Activated naive CD4-positive, alpha-beta T cell treated with anti-CD3 and anti-CD28 coated beads for 36 hours (primary cell): ENCODE results near the gene ZNF236. TPM values are rescaled to one million over a fixed set of nuclear protein-coding genes. Genes with fewer than 3 reads are reported as not detected.
"Not testable (repeated sequence)": the region's sequence is repeated elsewhere in the genome, so short reads cannot be mapped to it uniquely, and the experiment has no call there.

Experiments
- CTCF ChIA-PET: fragments of 350-600 bp; sonication (Branson Sonifier 250); formaldehyde crosslinking; loops from one replicate; lab custom pipeline; 2021; ENCODE audit warnings: antibody characterized with exemption; lab: Charles Lee
- DNase-seq: peaks from one replicate; pipeline ENCODE4 v3.0.0-alpha.2; 2020
- H3K27ac Mint-ChIP-seq: one replicate; pipeline ENCODE4 v1.8.0; 2021; ENCODE audit warnings: mild to moderate bottlenecking, mixed read lengths
- H3K27me3 Mint-ChIP-seq: one replicate; pipeline ENCODE4 v1.8.0; 2021; ENCODE audit warnings: low read depth, mixed read lengths
- H3K36me3 Mint-ChIP-seq: one replicate; pipeline ENCODE4 v1.8.0; 2021; ENCODE audit warnings: low read depth, mixed read lengths
- H3K4me1 Mint-ChIP-seq: one replicate; pipeline ENCODE4 v1.8.0; 2021; ENCODE audit warnings: low read depth, mixed read lengths
- H3K4me3 Mint-ChIP-seq: one replicate; pipeline ENCODE4 v1.8.0; 2021; ENCODE audit warnings: mild to moderate bottlenecking, moderate library complexity, mixed read lengths
- H3K9me3 Mint-ChIP-seq: one replicate; pipeline ENCODE4 v1.8.0; 2021; ENCODE audit warnings: mixed read lengths
- intact Hi-C: fragments of 100-400 bp; cut with micrococcal nuclease; formaldehyde crosslinking; loops from one replicate; pipeline ENCODE4 v1.15.1; 2023
- total RNA-seq, 2 experiments: library from RNA; stranded (reverse); gene quantifications; one replicate each; pipeline ENCODE4 v1.2.3, GENCODE V29; 2021

The ZNF236 gene
- total RNA-seq, 2 experiments from 2014 or later = 13.7 to 17.7 TPM

DNA sequence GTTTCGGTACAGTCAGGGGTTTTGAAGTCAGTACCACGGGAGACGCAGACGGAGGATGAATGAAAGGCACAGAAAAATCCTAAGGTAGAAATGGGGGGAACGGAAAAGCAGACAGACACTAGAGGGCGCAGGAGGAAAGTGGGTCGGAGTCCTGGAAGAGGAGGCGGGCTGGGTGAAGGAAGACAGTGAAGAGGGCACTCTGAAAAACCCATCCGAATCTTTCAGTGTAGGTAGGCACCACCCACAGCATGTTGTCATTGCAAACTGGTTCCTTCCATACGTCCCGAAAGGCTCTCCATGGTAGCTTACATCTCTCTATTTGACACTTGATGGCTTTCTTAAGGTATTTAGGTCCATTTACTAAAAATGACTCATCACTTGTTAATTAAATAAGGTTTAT lies 18.5 kb upstream of the ZNF236 start:
- Mint-ChIP-seq H3K9me3 (no peaks in the 10 kb centered on the region), H3K36me3 (no peaks in the 10 kb centered on the region), H3K27ac (no peak overlapping the region), H3K27me3 (peaks cover 5% of the 10 kb centered on the region), H3K4me1 (peaks cover 9% of the 10 kb centered on the region), H3K4me3 (peak overlapping the region; percentile 15)
- CTCF ChIA-PET = interaction anchor here (0.7 to 4.1 kb wide), 48 partner anchors 9 to 900 kb away, joined by 3 to 117 read pairs (median 5); no protein-coding TSS in a partner anchor
- intact Hi-C loops = loop anchor here (1.0 to 5.0 kb wide), 7 partner anchors 17 to 898 kb away; no protein-coding TSS in a partner anchor
- peak; percentile 87 for DNase-seq

DNA sequence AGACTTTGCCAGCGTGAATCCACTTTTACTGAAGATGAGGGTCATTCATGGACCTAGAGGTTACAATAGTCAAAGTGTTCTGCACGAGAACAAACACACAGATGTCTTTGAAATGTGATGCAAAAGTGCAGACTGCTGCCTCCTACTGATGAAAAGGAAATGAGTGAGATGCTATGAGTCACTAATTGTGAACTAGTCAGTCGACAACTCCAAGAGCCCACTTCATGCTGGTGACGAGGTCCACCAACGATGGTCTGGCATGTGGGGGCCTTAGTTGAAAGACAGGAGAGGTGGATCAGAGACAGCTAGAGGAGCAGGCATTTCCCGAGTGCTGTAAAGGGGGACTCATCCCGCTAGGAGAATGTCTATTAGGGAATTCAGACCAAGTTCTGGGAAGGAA lies 17.1 kb upstream of the ZNF236 start:
- H3K36me3 Mint-ChIP-seq = peaks cover 2% of the 10 kb centered on the region
- H3K27ac Mint-ChIP-seq = no peak overlapping the region
- CTCF ChIA-PET = interaction anchor here (1.4 kb wide), 1 partner anchor 55 kb away, joined by 4 read pairs; no protein-coding TSS in a partner anchor
- H3K4me3 Mint-ChIP-seq = no peak overlapping the region
- H3K4me1 Mint-ChIP-seq = peaks cover 9% of the 10 kb centered on the region
- no peak for DNase-seq
- H3K9me3 Mint-ChIP-seq = no peaks in the 10 kb centered on the region
- H3K27me3 Mint-ChIP-seq = peaks cover 5% of the 10 kb centered on the region
- intact Hi-C loops = no loop called here

DNA sequence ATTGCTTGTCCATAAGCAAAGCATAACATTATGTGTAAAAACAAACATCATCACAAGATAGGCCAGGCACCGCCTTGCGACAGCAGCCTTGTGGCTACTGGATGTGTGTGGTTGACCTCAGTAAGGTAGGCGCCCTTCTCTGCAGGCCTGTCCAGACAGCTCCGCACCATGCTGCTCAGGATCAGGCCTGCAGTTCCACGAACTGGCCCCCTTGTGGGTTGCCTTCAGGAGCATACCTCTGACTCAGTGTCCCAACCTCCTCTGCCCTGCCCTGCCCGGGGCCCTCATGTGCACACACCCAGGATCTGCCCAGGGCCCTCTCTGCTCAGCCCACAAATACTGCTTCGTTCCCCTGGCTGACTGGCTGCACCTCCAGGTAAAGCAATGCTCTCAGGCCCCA lies 16.1 kb upstream of the ZNF236 start:
- Mint-ChIP-seq H3K27ac (no peak overlapping the region), H3K27me3 (no peaks in the 10 kb centered on the region), H3K4me1 (peaks cover 9% of the 10 kb centered on the region), H3K36me3 (peaks cover 2% of the 10 kb centered on the region), H3K4me3 (no peak overlapping the region), H3K9me3 (no peaks in the 10 kb centered on the region)
- DNase-seq = no peak
- intact Hi-C loops = no loop called here
- CTCF ChIA-PET = interaction anchor here (1.4 kb wide), 1 partner anchor 54 kb away, joined by 4 read pairs; no protein-coding TSS in a partner anchor

DNA sequence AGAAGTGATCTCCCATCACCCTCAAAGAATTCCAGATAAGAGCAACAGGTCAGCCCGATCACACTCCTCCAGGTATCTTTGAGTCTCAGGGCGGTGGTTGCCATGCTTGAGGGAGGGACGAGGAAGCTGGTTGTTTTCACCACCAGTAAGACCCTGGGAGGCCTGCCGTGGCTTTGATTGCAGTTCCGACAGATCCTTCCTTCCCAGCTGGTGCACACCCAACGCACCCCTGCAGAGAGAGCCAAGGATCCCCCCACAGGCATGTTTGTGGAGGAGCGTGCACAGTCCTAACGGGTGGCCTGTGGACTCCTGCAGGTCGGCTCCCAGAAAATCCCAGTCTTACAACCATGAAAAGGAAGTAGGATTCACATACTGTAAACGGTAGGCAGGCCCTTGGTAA lies 13.8 kb upstream of the ZNF236 start:
- CTCF ChIA-PET = no interaction called here
- intact Hi-C loops = no loop called here

DNA sequence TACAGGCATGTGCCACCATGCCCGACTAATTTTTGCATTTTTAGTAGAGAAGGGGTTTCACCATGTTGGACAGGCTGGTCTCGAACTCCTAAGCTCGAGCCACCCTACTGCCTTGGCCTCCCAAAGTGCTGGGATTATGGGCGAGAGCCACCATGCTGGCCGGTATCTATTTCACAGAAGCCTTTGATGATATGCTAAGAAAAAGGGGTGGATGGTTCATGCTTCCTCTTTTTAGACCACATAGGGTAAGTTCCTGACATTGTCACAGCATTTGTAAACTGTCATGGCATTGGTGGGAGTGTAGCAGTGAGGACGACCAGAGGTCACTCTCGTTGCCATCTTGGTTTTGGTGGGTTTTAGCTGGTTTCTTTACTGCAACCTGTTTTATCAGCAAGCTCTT lies 10.8 kb upstream of the ZNF236 start:
- H3K36me3 Mint-ChIP-seq, H3K4me1 Mint-ChIP-seq, intact Hi-C loops, H3K27me3 Mint-ChIP-seq, H3K4me3 Mint-ChIP-seq, H3K9me3 Mint-ChIP-seq, DNase-seq, H3K27ac Mint-ChIP-seq: not testable (repeated sequence)
- CTCF ChIA-PET = interaction anchor here (0.6 to 2.3 kb wide), 4 partner anchors 8 to 169 kb away, joined by 3 to 14 read pairs (median 4); no protein-coding TSS in a partner anchor

More for the DNA sequence above, 13.8 kb upstream of the ZNF236 start:
- no peaks in the 10 kb centered on the region for H3K27me3 Mint-ChIP-seq
- peaks cover 3% of the 10 kb centered on the region for H3K4me1 Mint-ChIP-seq
- H3K9me3 Mint-ChIP-seq = no peaks in the 10 kb centered on the region
- H3K27ac Mint-ChIP-seq = no peak overlapping the region
- no peak for DNase-seq
- H3K36me3 Mint-ChIP-seq = peaks cover 2% of the 10 kb centered on the region
- H3K4me3 Mint-ChIP-seq = no peak overlapping the region

DNA sequence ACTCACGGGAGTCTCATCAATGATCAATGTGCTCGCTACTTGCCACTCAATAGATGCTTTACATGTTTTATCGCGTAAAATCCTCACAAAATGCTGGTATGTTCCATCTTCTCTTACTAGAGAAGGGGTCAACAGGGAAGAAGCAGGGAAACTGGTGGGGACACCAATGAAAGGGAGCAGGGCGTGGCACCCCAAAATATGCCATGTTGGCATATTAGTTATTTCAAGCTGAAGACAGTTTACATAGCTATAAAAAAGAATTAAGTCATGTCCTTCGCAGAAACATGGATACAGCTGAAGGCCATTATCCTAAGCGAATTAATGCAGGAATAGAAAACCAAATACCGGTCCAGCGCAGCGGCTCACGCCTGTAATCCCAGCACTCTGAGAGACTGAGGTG lies 8.1 kb upstream of the ZNF236 start:
- no peaks in the 10 kb centered on the region for H3K9me3 Mint-ChIP-seq
- H3K27ac Mint-ChIP-seq = no peak overlapping the region
- intact Hi-C loops = no loop called here
- H3K4me1 Mint-ChIP-seq = peaks cover 10% of the 10 kb centered on the region
- CTCF ChIA-PET = interaction anchor here (1.2 kb wide), 1 partner anchor 11 kb away, joined by 5 read pairs; no protein-coding TSS in a partner anchor
- H3K27me3 Mint-ChIP-seq = no peaks in the 10 kb centered on the region
- H3K36me3 Mint-ChIP-seq = peaks cover 7% of the 10 kb centered on the region
- H3K4me3 Mint-ChIP-seq = no peak overlapping the region
- DNase-seq = no peak

DNA sequence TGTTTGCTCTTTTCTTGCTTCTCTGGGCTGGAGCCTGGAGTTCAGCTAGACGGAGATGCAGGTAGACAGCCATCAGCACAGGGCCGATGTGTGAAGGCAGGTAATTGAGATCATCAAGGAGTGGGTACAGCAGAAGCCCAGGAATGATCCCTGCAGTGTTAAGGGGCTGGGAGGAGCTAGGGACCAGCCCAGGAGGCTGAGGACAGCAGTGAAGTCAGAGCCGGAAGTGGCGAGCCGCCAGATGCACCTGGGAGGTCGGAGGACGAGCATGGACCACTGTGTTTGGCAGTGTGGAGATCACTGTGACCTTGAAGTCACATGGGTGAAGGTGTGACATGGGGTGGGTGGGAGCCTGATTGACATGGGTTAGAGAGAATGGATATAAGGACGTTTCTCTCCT lies 6.2 kb upstream of the ZNF236 start:
- no peaks in the 10 kb centered on the region for H3K27me3 Mint-ChIP-seq
- peaks cover 13% of the 10 kb centered on the region for H3K36me3 Mint-ChIP-seq
- H3K4me3 Mint-ChIP-seq = no peak overlapping the region
- intact Hi-C loops = no loop called here
- peaks cover 23% of the 10 kb centered on the region for H3K4me1 Mint-ChIP-seq
- no peak overlapping the region for H3K27ac Mint-ChIP-seq
- DNase-seq = no peak
- CTCF ChIA-PET = interaction anchor here (1.0 to 1.6 kb wide), 3 partner anchors 13 to 29 kb away, joined by 3 to 7 read pairs (median 3); no protein-coding TSS in a partner anchor
- H3K9me3 Mint-ChIP-seq = no peaks in the 10 kb centered on the region

DNA sequence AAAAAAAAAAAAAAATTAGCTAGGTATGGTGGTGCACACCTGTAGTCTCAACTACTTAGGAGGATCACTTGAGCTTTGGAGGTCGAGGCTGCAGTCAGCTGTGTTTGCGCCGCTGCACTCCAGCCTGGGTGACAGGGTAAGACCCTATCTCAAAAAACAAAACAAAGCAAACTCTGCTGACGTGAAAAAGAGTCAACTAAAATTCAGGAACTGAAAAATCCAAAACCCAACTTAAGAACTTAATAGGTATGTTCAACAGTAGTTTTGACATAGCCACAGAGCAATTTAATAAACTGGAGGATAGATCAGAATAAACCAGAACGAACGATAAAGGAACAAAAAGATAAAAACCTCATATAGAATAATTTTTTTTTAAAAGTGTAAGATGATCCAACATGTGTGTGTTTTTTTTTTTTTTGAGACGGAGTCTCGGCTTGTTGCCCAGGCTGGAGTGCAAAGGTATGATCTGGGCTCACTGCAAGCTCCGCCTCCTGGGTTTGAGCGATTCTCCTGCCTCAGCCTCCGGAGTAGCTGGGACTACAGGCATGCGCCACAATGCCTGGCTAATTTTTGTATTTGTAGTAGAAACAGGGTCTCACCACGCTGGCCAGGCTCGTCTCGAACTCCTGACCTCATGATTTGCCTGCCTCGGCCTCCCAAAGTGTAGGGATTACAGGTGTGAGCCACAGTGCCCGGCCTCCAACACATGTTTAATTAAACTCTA lies 4.3 kb upstream of the ZNF236 start:
- intact Hi-C loops = no loop called here
- Mint-ChIP-seq H3K27ac (no peak overlapping the region), H3K36me3 (peaks cover 13% of the 10 kb centered on the region), H3K4me3 (no peak overlapping the region), H3K27me3 (no peaks in the 10 kb centered on the region), H3K4me1 (peaks cover 23% of the 10 kb centered on the region), H3K9me3 (no peaks in the 10 kb centered on the region)
- CTCF ChIA-PET = interaction anchor here (0.6 to 5.0 kb wide), 2 partner anchors 15 to 43 kb away, joined by 4 to 49 read pairs; no protein-coding TSS in a partner anchor
- no peak for DNase-seq

DNA sequence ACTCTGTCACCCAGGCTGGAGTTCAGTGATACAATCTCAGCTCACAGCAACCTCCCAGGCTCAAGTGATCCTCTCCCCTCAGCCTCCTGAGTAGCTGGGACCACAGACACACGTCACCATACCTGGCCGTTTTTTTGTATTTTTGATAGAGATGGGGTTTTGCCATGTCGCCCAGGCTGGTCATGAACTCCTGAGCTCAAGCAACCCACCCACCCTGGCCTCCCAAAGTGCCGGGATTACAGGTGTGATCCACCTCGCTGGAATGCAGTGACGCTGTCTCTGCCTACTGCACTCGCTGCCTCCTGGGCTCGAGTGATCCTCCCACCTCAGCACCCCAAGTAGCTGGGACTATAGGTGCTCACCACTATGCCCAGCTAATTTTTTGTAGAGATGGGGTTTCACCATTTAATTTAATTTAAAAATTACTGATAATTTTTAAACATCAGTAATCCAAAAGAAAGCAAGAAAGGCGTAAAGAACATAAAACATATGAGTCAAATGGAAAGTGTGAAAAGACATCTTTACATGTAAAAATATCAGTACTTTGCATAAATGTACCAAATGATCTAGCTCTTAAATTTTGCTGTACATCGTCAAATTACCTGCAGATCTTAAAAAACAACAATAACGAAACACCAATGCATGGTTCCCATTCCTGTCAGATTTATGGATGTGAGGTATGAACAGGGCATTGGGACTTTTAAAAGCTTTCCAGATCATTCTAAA lies 2.8 kb upstream of the ZNF236 start:
- DNase-seq = no peak
- Mint-ChIP-seq H3K9me3 (no peaks in the 10 kb centered on the region), H3K4me1 (peaks cover 33% of the 10 kb centered on the region), H3K4me3 (no peak overlapping the region), H3K27me3 (no peaks in the 10 kb centered on the region), H3K36me3 (peaks cover 11% of the 10 kb centered on the region), H3K27ac (peak overlapping the region; percentile 30)
- CTCF ChIA-PET = interaction anchor here (0.6 to 5.0 kb wide), 6 partner anchors 17 to 514 kb away, joined by 3 to 49 read pairs (median 3); no protein-coding TSS in a partner anchor
- intact Hi-C loops = loop anchor here (2.0 to 5.0 kb wide), 5 partner anchors 17 to 327 kb away; partner anchors contain the start of gene MBP

DNA sequence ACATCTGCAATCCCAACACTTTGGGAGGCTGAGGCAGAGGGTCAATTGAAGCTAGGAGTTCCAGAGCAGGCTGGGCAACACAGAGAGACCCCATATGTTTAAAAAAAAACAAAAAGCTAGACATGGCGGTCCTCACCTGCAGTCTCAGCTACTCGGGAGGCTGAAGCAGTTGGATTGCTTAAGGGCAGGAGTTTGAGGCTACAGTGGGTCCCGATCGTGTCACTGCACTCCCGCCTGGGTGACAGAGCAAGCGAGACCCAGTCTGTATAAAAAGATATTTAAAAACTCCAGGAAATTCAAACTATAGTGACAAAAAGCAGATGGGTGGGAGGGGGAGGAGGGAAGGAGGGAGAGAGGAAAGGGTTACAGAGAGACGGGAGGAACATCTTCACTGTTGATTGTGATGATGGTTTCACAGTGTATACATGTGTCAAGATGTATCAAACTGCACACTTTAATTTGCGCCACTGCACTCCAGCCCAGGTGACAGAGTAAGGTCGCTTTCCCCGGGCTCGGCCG lies 942 bp upstream of the ZNF236 start:
- H3K4me1 Mint-ChIP-seq = peaks cover 41% of the 10 kb centered on the region
- peak overlapping the region; percentile 90 for H3K4me3 Mint-ChIP-seq
- peak; percentile 16 for DNase-seq
- intact Hi-C loops = loop anchor here (1.0 to 5.0 kb wide), 6 partner anchors 19 to 329 kb away; partner anchors contain the start of gene MBP
- H3K27me3 Mint-ChIP-seq = no peaks in the 10 kb centered on the region
- H3K9me3 Mint-ChIP-seq = no peaks in the 10 kb centered on the region
- peaks cover 9% of the 10 kb centered on the region for H3K36me3 Mint-ChIP-seq
- CTCF ChIA-PET = interaction anchor here (1.3 to 5.0 kb wide), 2 partner anchors 18 to 162 kb away, joined by 4 to 49 read pairs; no protein-coding TSS in a partner anchor
- peak overlapping the region; percentile 92 for H3K27ac Mint-ChIP-seq

DNA sequence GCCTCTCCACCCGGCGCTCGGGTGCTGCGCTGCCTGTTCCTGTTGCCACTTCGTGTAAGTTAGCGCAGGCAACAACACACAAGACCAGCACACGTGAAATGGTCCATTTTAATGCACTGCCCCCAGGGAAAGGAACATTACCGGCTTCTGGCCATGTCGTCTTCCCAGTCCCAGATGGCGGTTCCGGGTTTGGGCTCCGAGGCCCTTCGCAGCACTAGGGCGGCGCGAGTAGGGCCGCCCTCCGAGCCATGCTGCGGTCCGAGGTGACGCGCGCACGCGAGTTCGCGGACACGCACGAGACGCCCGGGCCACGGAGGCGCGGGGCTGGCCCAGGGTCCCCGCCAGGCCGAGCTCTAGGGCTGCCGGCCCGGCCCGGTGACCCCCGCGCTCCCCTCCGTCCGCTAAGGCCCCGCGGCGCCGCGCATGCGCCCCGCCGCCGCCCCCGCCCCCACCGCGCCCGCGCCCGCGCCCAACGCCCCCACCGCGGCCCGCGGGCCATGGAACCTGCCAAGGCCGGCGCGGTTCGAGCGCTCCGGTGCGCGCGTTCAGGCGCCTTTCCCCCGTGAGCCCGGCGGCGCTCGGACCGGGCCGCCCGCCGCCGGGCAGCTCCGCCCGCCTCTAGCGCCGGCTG lies 367 bp upstream of the ZNF236 start:
- Mint-ChIP-seq H3K4me3 (peak overlapping the region; percentile 90), H3K4me1 (peaks cover 44% of the 10 kb centered on the region), H3K27me3 (no peaks in the 10 kb centered on the region), H3K27ac (peak overlapping the region; percentile 92), H3K9me3 (no peaks in the 10 kb centered on the region), H3K36me3 (peaks cover 8% of the 10 kb centered on the region)
- CTCF ChIA-PET = interaction anchor here (1.3 to 5.0 kb wide), 2 partner anchors 19 to 161 kb away, joined by 4 to 49 read pairs; no protein-coding TSS in a partner anchor
- DNase-seq = peak; percentile 45
- intact Hi-C loops = loop anchor here (1.0 to 5.0 kb wide), 7 partner anchors 19 to 330 kb away; partner anchors contain the start of gene MBP
